Liver (tissue), 3 donors: ENCODE results near the gene SHB.

Experiments used
- EGR1 ChIP-seq, 2 donors: IDR thresholded peaks; 2 replicates each; pipeline ENCODE4 v1.6.1; 2016 to 2018; ENCODE audit warnings: antibody characterized with exemption in 2 of 2, low read depth in 2 of 2
- GABPA ChIP-seq, 2 donors: IDR thresholded peaks in 1 of 2; conservative IDR thresholded peaks in 1 of 2; 2 replicates each; pipeline ENCODE4 v1.6.1; 2016; ENCODE audit warnings: antibody characterized with exemption in 2 of 2, mild to moderate bottlenecking in 1 of 2, moderate library complexity in 1 of 2
- TF ChIP-seq, protein P1 (sequence below): fragments of 150-350 bp; IDR thresholded peaks from 2 replicates; pipeline ENCODE4 v1.5.1; 2017; ENCODE audit warnings: improper control_type of control experiment, low read depth, low read length; ENCODE audit not compliant: missing input control
- TF ChIP-seq, protein P2 (sequence below): IDR thresholded peaks from 2 replicates; pipeline ENCODE4 v1.6.1; 2016; ENCODE audit warnings: antibody characterized with exemption, mild to moderate bottlenecking
- donor health status: healthy.
- donor health status: healthy.

DNA sequence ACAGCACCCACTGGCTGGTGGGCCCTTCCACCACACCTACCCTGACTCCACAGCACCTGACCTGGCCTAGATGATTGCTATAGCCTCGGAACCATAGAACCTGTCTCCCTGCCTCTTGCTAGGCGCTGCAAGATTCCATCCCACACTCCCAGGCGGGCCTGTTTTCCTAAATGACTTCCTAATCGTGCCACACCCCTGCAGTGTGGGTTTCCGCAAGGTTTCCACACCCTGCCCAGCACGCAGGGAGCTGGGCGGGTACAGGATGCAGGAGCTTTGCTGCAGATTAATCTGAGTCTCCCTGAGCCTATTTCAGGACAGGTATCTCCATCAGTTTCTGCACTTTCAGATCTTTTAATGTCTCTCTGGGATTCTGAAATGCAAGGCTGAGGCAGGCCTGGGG lies 62.9 kb downstream of the SHB start:
- TF ChIP-seq, protein P1, sequence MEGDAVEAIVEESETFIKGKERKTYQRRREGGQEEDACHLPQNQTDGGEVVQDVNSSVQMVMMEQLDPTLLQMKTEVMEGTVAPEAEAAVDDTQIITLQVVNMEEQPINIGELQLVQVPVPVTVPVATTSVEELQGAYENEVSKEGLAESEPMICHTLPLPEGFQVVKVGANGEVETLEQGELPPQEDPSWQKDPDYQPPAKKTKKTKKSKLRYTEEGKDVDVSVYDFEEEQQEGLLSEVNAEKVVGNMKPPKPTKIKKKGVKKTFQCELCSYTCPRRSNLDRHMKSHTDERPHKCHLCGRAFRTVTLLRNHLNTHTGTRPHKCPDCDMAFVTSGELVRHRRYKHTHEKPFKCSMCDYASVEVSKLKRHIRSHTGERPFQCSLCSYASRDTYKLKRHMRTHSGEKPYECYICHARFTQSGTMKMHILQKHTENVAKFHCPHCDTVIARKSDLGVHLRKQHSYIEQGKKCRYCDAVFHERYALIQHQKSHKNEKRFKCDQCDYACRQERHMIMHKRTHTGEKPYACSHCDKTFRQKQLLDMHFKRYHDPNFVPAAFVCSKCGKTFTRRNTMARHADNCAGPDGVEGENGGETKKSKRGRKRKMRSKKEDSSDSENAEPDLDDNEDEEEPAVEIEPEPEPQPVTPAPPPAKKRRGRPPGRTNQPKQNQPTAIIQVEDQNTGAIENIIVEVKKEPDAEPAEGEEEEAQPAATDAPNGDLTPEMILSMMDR: no peak
- TF ChIP-seq EGR1 (IDR thresholded peaks at IDR 0.05; ENCODE audit: low read depth in 2 of 2): no peak
- TF ChIP-seq GABPA (IDR thresholded peaks at IDR 0.05 in 1 of 2, conservative IDR thresholded peaks at IDR 0.05 in 1 of 2): no peak
- TF ChIP-seq, protein P2, sequence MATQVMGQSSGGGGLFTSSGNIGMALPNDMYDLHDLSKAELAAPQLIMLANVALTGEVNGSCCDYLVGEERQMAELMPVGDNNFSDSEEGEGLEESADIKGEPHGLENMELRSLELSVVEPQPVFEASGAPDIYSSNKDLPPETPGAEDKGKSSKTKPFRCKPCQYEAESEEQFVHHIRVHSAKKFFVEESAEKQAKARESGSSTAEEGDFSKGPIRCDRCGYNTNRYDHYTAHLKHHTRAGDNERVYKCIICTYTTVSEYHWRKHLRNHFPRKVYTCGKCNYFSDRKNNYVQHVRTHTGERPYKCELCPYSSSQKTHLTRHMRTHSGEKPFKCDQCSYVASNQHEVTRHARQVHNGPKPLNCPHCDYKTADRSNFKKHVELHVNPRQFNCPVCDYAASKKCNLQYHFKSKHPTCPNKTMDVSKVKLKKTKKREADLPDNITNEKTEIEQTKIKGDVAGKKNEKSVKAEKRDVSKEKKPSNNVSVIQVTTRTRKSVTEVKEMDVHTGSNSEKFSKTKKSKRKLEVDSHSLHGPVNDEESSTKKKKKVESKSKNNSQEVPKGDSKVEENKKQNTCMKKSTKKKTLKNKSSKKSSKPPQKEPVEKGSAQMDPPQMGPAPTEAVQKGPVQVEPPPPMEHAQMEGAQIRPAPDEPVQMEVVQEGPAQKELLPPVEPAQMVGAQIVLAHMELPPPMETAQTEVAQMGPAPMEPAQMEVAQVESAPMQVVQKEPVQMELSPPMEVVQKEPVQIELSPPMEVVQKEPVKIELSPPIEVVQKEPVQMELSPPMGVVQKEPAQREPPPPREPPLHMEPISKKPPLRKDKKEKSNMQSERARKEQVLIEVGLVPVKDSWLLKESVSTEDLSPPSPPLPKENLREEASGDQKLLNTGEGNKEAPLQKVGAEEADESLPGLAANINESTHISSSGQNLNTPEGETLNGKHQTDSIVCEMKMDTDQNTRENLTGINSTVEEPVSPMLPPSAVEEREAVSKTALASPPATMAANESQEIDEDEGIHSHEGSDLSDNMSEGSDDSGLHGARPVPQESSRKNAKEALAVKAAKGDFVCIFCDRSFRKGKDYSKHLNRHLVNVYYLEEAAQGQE: no peak
